K562 (cell line): ENCODE measurements around the gene MOK.

Experiments
- BCL6 ChIP-seq: fragments of 250-450 bp; sonication (Bioruptor Pico); IDR thresholded peaks from 2 replicates; pipeline ENCODE4 v1.4.0; 2020
- CEBPB ChIP-seq: fragments of 450-650 bp; IDR thresholded peaks from 2 replicates; pipeline ENCODE4 v1.6.1; 2016; ENCODE audit warnings: missing genetic modification characterization, missing compliant biosample characterization
- CHD1 ChIP-seq: fragments of 200-600 bp; sonication (generic); IDR thresholded peaks from one replicate; pipeline ENCODE4 v1.6.1; 2012; ENCODE audit warnings: mild to moderate bottlenecking, moderate library complexity, low read length, inconsistent platforms
- ELF2 ChIP-seq: fragments of 250-450 bp; sonication (Bioruptor Pico); IDR thresholded peaks from 2 replicates; pipeline ENCODE4 v1.5.0; 2021; ENCODE audit warnings: mild to moderate bottlenecking
- NFIC ChIP-seq: fragments of 450-650 bp; IDR thresholded peaks from 2 replicates; pipeline ENCODE4 v1.6.1; 2017; ENCODE audit warnings: mild to moderate bottlenecking, inconsistent platforms
- SP2 ChIP-seq: IDR thresholded peaks from 2 replicates; pipeline ENCODE4 v1.6.1; 2011; ENCODE audit warnings: mild to moderate bottlenecking, low read depth, low read length, moderate library complexity; ENCODE audit not compliant: poor library complexity, severe bottlenecking; ENCODE audit errors: extremely low read depth
- ZNF740 ChIP-seq, 3 experiments: fragments of 200-800 bp in 1 of 3; sonication (Bioruptor generic) in 1 of 3; sonication (generic) in 1 of 3; formaldehyde crosslinking in 1 of 3; IDR thresholded peaks; 2 replicates each; pipeline versions ENCODE4 v1.6.1 to v1.8.0; 2016 to 2022; ENCODE audit warnings: mild to moderate bottlenecking in 2 of 3, missing compliant biosample characterization in 2 of 3, missing genetic modification characterization in 2 of 3, missing genetic modification reagents in 1 of 3

- no peak for TF ChIP-seq BCL6
- no peak for TF ChIP-seq NFIC
- TF ChIP-seq ELF2 (CRISPR knock-in tag), result no peak
- TF ChIP-seq CHD1, result no peak
- TF ChIP-seq SP2, result no peak
- no peak for TF ChIP-seq CEBPB (tag)
- TF ChIP-seq ZNF740 (CRISPR knock-in tag; IDR thresholded peaks at IDR 0.05), result no peak
- TF ChIP-seq ZNF740 (tag; IDR thresholded peaks at IDR 0.05), result no peak
Measured at GRCh38 chr14:102348376-102348775, 43.4 kb upstream of the MOK start.
